GM12892 (cell line): ENCODE results near the gene ABCC1.

ENCODE experiments used
- POLR2A ChIP-seq: IDR thresholded peaks from 2 replicates; pipeline ENCODE4 v1.6.1; 2011; ENCODE audit warnings: low read depth, low read length, control low read depth
- POLR2AphosphoS5 ChIP-seq: IDR thresholded peaks from 2 replicates; pipeline ENCODE4 v1.6.1; 2011; ENCODE audit warnings: low read depth, low read length, control low read depth
- TAF1 ChIP-seq: IDR thresholded peaks from 2 replicates; pipeline ENCODE4 v1.6.1; 2011; ENCODE audit warnings: low read depth, mild to moderate bottlenecking, control low read depth, low read length, borderline replicate concordance

DNA sequence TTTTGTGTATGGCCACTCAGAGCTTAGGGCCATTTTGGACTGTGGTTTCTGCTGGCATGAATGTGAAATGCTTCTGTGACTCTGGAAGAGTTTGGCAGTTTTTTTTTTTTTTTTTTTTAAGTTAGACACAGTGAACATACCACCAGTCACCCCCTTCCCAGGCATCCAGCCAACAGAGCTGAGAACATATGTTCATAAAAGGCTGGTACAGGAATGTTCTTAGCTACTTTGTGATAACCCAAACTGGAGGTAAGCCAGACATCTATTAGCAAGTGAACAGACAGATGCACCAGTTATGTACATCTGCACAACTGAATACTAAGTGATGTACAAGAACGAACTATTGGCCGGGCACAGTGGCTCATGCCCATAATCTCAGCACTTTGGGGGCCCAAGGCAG lies 92.7 kb downstream of the ABCC1 start:
- TF ChIP-seq POLR2AphosphoS5 (no peak), POLR2A (no peak), TAF1 (no peak)
